Panc1 (cell line): Measurements from ENCODE around the gene HTT. TPM values are rescaled to one million over a fixed set of nuclear protein-coding genes. Genes with fewer than 3 reads are reported as not detected.

ENCODE experiments used
- ATAC-seq: fragments of 200-7000 bp; cut with Tn5 transposase; 2 replicates; pipeline ENCODE4 v1.9.1; 2020; ENCODE audit warnings: mild to moderate bottlenecking, moderate library complexity
- BruUV-seq: library from RNA; stranded (reverse); fragments of 400-500 nt; replicated peaks from 2 replicates; lab custom pipeline; 2021; lab: Mats Ljungman, UMichigan
- CTCF ChIA-PET: fragments of 300-600 bp; sonication (Branson Sonifier 250); formaldehyde crosslinking; loops from one replicate; lab custom pipeline; 2022; ENCODE audit warnings: antibody characterized with exemption; lab: Charles Lee
- POLR2A ChIA-PET: fragments of 300-600 bp; sonication (Branson Sonifier 250); formaldehyde crosslinking; loops from one replicate; lab custom pipeline; 2022; ENCODE audit warnings: antibody characterized with exemption; lab: Charles Lee
- DNase-seq: peaks from one replicate; pipeline ENCODE4 v3.0.0-alpha.2; 2010; ENCODE audit warnings: low read depth, low spot score
- H3K27ac ChIP-seq: 2 replicates; pipeline ENCODE4 v1.5.1; 2011; ENCODE audit warnings: mild to moderate bottlenecking, low read length, inconsistent platforms
- H3K27me3 ChIP-seq: fragments of 200-500 bp; sonication (Bioruptor generic); 2 replicates; pipeline ENCODE4 v1.6.0; 2014; ENCODE audit warnings: low read length, inconsistent platforms; ENCODE audit not compliant: control insufficient read depth, insufficient read depth
- H3K36me3 ChIP-seq: fragments of 200-500 bp; sonication (Bioruptor generic); 2 replicates; pipeline ENCODE4 v1.5.1; 2014; ENCODE audit warnings: inconsistent platforms, mild to moderate bottlenecking, low read length, moderate library complexity; ENCODE audit not compliant: control insufficient read depth, insufficient read depth
- H3K4me1 ChIP-seq: 2 replicates; pipeline ENCODE4 v1.5.1; 2011; ENCODE audit warnings: inconsistent platforms, mild to moderate bottlenecking, low read length, moderate library complexity; ENCODE audit not compliant: control insufficient read depth, insufficient read depth
- H3K4me3 ChIP-seq, 2 experiments: 2 replicates each; pipeline ENCODE4 v1.5.1; 2011 to 2012; ENCODE audit warnings: low read depth in 2 of 2, low read length in 2 of 2, mild to moderate bottlenecking in 2 of 2, inconsistent platforms in 1 of 2, moderate library complexity in 1 of 2
- H3K9me3 ChIP-seq: fragments of 200-500 bp; sonication (Bioruptor generic); 2 replicates; pipeline ENCODE4 v1.5.1; 2014; ENCODE audit warnings: low read depth, mild to moderate bottlenecking, inconsistent platforms, low read length, moderate library complexity; ENCODE audit not compliant: control insufficient read depth, insufficient read depth
- CTCF ChIP-seq: fragments of 450-650 bp; IDR thresholded peaks from 2 replicates; pipeline ENCODE4 v1.5.1; 2017; ENCODE audit warnings: mild to moderate bottlenecking
- POLR2AphosphoS5 ChIP-seq: IDR thresholded peaks from 2 replicates; pipeline ENCODE4 v1.6.1; 2012; ENCODE audit warnings: mild to moderate bottlenecking, low read depth, low read length, moderate library complexity
- REST ChIP-seq, 2 experiments: IDR thresholded peaks; 2 replicates each; pipeline ENCODE4 v1.6.1; 2011 to 2012; ENCODE audit warnings: low read depth in 2 of 2, control low read depth in 1 of 2, low read length in 1 of 2, mild to moderate bottlenecking in 1 of 2, moderate library complexity in 1 of 2; ENCODE audit not compliant: insufficient read depth in 1 of 2
- SIN3A ChIP-seq: IDR thresholded peaks from 2 replicates; pipeline ENCODE4 v1.6.1; 2012; ENCODE audit warnings: low read depth, mild to moderate bottlenecking, low read length, moderate library complexity, borderline replicate concordance; ENCODE audit not compliant: insufficient read depth
- TCF7L2 ChIP-seq: IDR thresholded peaks from 2 replicates; pipeline ENCODE4 v1.6.1; 2011; ENCODE audit warnings: mild to moderate bottlenecking, low read depth, low read length, inconsistent platforms
- in situ Hi-C: cut with HindIII; loops from 2 replicates; pipeline ENCODE4 v1.10.0; 2016; ENCODE audit warnings: low sequenced_read_pairs, low pct_unique_long_range_greater_than_20kb
- intact Hi-C: fragments of 100-400 bp; cut with micrococcal nuclease; formaldehyde crosslinking; loops from one replicate; pipeline ENCODE4 v1.10.0; 2022; ENCODE audit not compliant: unreplicated experiment
- total RNA-seq: library from RNA; stranded (reverse); gene quantifications from one replicate; pipeline ENCODE4 v1.2.1, GENCODE V29; 2021; ENCODE audit not compliant: unreplicated experiment

The HTT gene
- total RNA-seq, 1 experiment from 2014 or later = 24.7 TPM

GRCh38 chr4:3121596-3121995 is 47.1 kb downstream of the HTT start:
- Histone ChIP-seq H3K36me3 (0 out of 2 replicates have a peak, but pooled peaks cover 4% of the 10 kb centered on the region), H3K4me3 (no peak overlapping the region), H3K4me1 (no peaks in the 10 kb centered on the region), H3K9me3 (no peaks in the 10 kb centered on the region), H3K27ac (no peak overlapping the region), H3K27me3 (no peaks in the 10 kb centered on the region)
- DNase-seq = no peak
- in situ Hi-C loops = no loop called here
- ChIA-PET POLR2A (no interaction called here), CTCF (no interaction called here)
- no peak for ATAC-seq
- intact Hi-C loops = no loop called here
- TF ChIP-seq TCF7L2 (no peak), SIN3A (no peak), REST (IDR thresholded peaks at IDR 0.05; ENCODE audit: insufficient read depth in 1 of 2, low read depth in 2 of 2, low read length in 1 of 2) (no peak), CTCF (no peak), POLR2AphosphoS5 (no peak)
- no TSS peak for BruUV-seq

- intact Hi-C loops = no loop called here
- Histone ChIP-seq H3K36me3 (0 out of 2 replicates have a peak, but pooled peaks cover 4% of the 10 kb centered on the region), H3K27ac (no peak overlapping the region), H3K4me3 (no peak overlapping the region), H3K4me1 (no peaks in the 10 kb centered on the region), H3K9me3 (no peaks in the 10 kb centered on the region), H3K27me3 (no peaks in the 10 kb centered on the region)
- ATAC-seq = no peak
- in situ Hi-C loops = no loop called here
- POLR2A ChIA-PET = no interaction called here
- CTCF ChIA-PET = no interaction called here
- no peak for DNase-seq
- BruUV-seq = no TSS peak
- no peak for TF ChIP-seq POLR2AphosphoS5
- TF ChIP-seq CTCF = no peak
- TF ChIP-seq TCF7L2 = no peak
- no peak for TF ChIP-seq SIN3A
- no peak for TF ChIP-seq REST (IDR thresholded peaks at IDR 0.05; ENCODE audit: insufficient read depth in 1 of 2, low read depth in 2 of 2, low read length in 1 of 2)
Observed at GRCh38 chr4:3122081-3122563, 47.6 kb downstream of the HTT start.
